ENCODE results near the gene CLDN18. TPM values are rescaled to one million over a fixed set of nuclear protein-coding genes. Genes with fewer than 3 reads are reported as not detected.

The CLDN18 gene
- total and polyA plus RNA-seq, 10 of the 15 experiments (the other 5 are each of a cell fraction or from before 2014, with no cell fraction given): 0.05 to 0.28 (median 0.18) TPM; not detected in 1

- TF ChIP-seq HDGF (IDR thresholded peaks at IDR 0.05) (no peak), RAD21 (IDR thresholded peaks at IDR 0.05; ENCODE audit: insufficient read depth, low read depth, low read length) (no peak), MEF2B (IDR thresholded peaks at IDR 0.05; ENCODE audit: partially characterized antibody, poor library complexity, severe bottlenecking) (no peak), BCL3 (IDR thresholded peaks at IDR 0.05; ENCODE audit: borderline replicate concordance, insufficient read depth, low read depth, low read length, poor library complexity, severe bottlenecking) (peak; percentile 22), IKZF2 (IDR thresholded peaks at IDR 0.05) (peak; percentile 71 to 80), SREBF2 (IDR thresholded peaks at IDR 0.05; ENCODE audit: low read length) (no peak), BMI1 (IDR thresholded peaks at IDR 0.05; ENCODE audit: borderline replicate concordance) (no peak), ATF2 (IDR thresholded peaks at IDR 0.05; ENCODE audit: low read length) (peak; percentile 68), IRF5 (IDR thresholded peaks at IDR 0.05; ENCODE audit: borderline replicate concordance) (no peak), TCF3 (IDR thresholded peaks at IDR 0.05; ENCODE audit: borderline replicate concordance, insufficient read depth, low read depth, low read length) (no peak), ATF3 (IDR thresholded peaks at IDR 0.05; ENCODE audit: borderline replicate concordance, extremely low read depth, low read depth, low read length) (no peak), CBFB (IDR thresholded peaks at IDR 0.05; ENCODE audit: low read depth) (no peak), MYB (IDR thresholded peaks at IDR 0.05; ENCODE audit: borderline replicate concordance, low read depth, low read length) (no peak), RCOR1 (conservative IDR thresholded peaks at IDR 0.05; ENCODE audit: low read depth, low read length) (no peak), ZNF592 (IDR thresholded peaks at IDR 0.05) (no peak), SMC3 (IDR thresholded peaks at IDR 0.05; ENCODE audit: borderline replicate concordance, low read length) (no peak), STAT1 (conservative IDR thresholded peaks at IDR 0.05) (no peak), CTCF (IDR thresholded peaks at IDR 0.05 in 2 of 3, conservative IDR thresholded peaks at IDR 0.05 in 1 of 3; ENCODE audit: control insufficient read depth in 2 of 3, extremely low read depth in 1 of 3, insufficient read depth in 1 of 3, low read depth in 3 of 3, low read length in 3 of 3) (no peak), SUZ12 (IDR thresholded peaks at IDR 0.05; ENCODE audit: unreplicated experiment) (no peak), ZBED1 (IDR thresholded peaks at IDR 0.05; ENCODE audit: borderline replicate concordance) (peak; percentile 65; the same call in 1 of the 2 replicates)
These were observed 17.4 kb upstream of the CLDN18 start (continued) for GRCh38 chr3:137992592-137992991.

All from GM12878 (cell line).